Neural cell (in vitro differentiated cells): ENCODE results near the gene MDM1. TPM values are rescaled to one million over a fixed set of nuclear protein-coding genes. Genes with fewer than 3 reads are reported as not detected.

Experiments
- H2AFZ ChIP-seq: fragments of 200-600, 300-800 bp; sonication (generic), shearing (Covaris generic); 2 replicates; pipeline ENCODE4 v1.6.0; 2014; ENCODE audit warnings: low read depth, mild to moderate bottlenecking, antibody characterized with exemption, low read length, moderate library complexity
- H3F3A ChIP-seq: fragments of 200-600 bp; shearing (Covaris generic); 2 replicates; pipeline ENCODE4 v1.6.1; 2016; ENCODE audit warnings: mild to moderate bottlenecking, moderate library complexity, mixed read lengths, antibody characterized with exemption, low read length; ENCODE audit not compliant: insufficient read depth, poor library complexity, severe bottlenecking
- H3K27ac ChIP-seq: fragments of 200-600, 300-800 bp; sonication (generic), shearing (Covaris generic); 2 replicates; pipeline ENCODE4 v1.5.1; 2014; ENCODE audit warnings: mild to moderate bottlenecking, low read length, moderate library complexity
- H3K27me3 ChIP-seq: fragments of 300-800, 200-600 bp; sonication (generic), shearing (Covaris generic); 2 replicates; pipeline ENCODE4 v1.6.0; 2014; ENCODE audit warnings: mild to moderate bottlenecking, low read depth, low read length, moderate library complexity; ENCODE audit not compliant: insufficient read depth
- H3K36me3 ChIP-seq: fragments of 300-800, 200-600 bp; sonication (generic), shearing (Covaris generic); 2 replicates; pipeline ENCODE4 v1.5.1; 2014; ENCODE audit warnings: mild to moderate bottlenecking, antibody characterized with exemption, low read length, moderate library complexity; ENCODE audit not compliant: insufficient read depth
- H3K4me2 ChIP-seq: fragments of 300-800, 200-600 bp; sonication (generic), shearing (Covaris generic); 2 replicates; pipeline ENCODE4 v1.6.0; 2014; ENCODE audit warnings: mild to moderate bottlenecking, low read length
- H3K4me3 ChIP-seq: fragments of 300-800, 200-600 bp; sonication (generic), shearing (Covaris generic); 2 replicates; pipeline ENCODE4 v1.5.1; 2014; ENCODE audit warnings: mild to moderate bottlenecking, low read length, moderate library complexity
- H3K79me2 ChIP-seq: fragments of 200-600 bp; shearing (Covaris generic); replicated peaks from 2 replicates; pipeline ENCODE4 v1.6.0; 2014; ENCODE audit warnings: mild to moderate bottlenecking, low read length, moderate library complexity; ENCODE audit not compliant: insufficient read depth
- H3K9ac ChIP-seq: fragments of 300-800, 200-600 bp; sonication (generic), shearing (Covaris generic); 2 replicates; pipeline ENCODE4 v1.6.1; 2016; ENCODE audit warnings: mild to moderate bottlenecking, low read length, mixed read lengths
- H3K9me2 ChIP-seq: fragments of 200-600 bp; shearing (Covaris generic); 2 replicates; pipeline ENCODE4 v1.6.1; 2016; ENCODE audit warnings: mild to moderate bottlenecking, low read length, mixed read lengths; ENCODE audit not compliant: insufficient read depth
- H3K9me3 ChIP-seq: fragments of 200-600, 300-800 bp; sonication (generic), shearing (Covaris generic); 2 replicates; pipeline ENCODE4 v1.6.1; 2016; ENCODE audit warnings: mild to moderate bottlenecking, mixed run types, low read length, moderate library complexity, mixed read lengths
- H4K20me1 ChIP-seq: fragments of 200-600 bp; shearing (Covaris generic); 2 replicates; pipeline ENCODE4 v1.6.1; 2016; ENCODE audit warnings: mild to moderate bottlenecking, mixed run types; ENCODE audit not compliant: insufficient read depth
- CTCF ChIP-seq: fragments of 450-650 bp; IDR thresholded peaks from 2 replicates; pipeline ENCODE4 v1.5.1; 2014; ENCODE audit warnings: antibody characterized with exemption, mild to moderate bottlenecking, moderate library complexity; ENCODE audit not compliant: poor library complexity, severe bottlenecking
- EP300 ChIP-seq: fragments of 450-650 bp; conservative IDR thresholded peaks from 2 replicates; pipeline ENCODE4 v1.6.1; 2014; ENCODE audit warnings: antibody characterized with exemption, mild to moderate bottlenecking, moderate library complexity; ENCODE audit not compliant: poor library complexity, severe bottlenecking
- EZH2 ChIP-seq: fragments of 200-600, 300-800 bp; shearing (Covaris generic), sonication (generic); IDR thresholded peaks from 2 replicates; pipeline ENCODE4 v1.6.1; 2014; ENCODE audit warnings: antibody characterized with exemption, low read length, borderline replicate concordance, mild to moderate bottlenecking; ENCODE audit not compliant: insufficient read depth, poor library complexity, severe bottlenecking
- MXI1 ChIP-seq: fragments of 450-650 bp; conservative IDR thresholded peaks from 2 replicates; pipeline ENCODE4 v1.6.1; 2014; ENCODE audit warnings: antibody characterized with exemption, mild to moderate bottlenecking; ENCODE audit not compliant: poor library complexity, severe bottlenecking
- POLR2AphosphoS5 ChIP-seq: IDR thresholded peaks from 2 replicates; pipeline ENCODE4 v1.6.1; 2012
- RAD21 ChIP-seq: fragments of 450-650 bp; conservative IDR thresholded peaks from 2 replicates; pipeline ENCODE4 v1.6.1; 2014; ENCODE audit warnings: antibody characterized with exemption, mild to moderate bottlenecking, moderate library complexity
- REST ChIP-seq: IDR thresholded peaks from 2 replicates; pipeline ENCODE4 v1.6.1; 2012; ENCODE audit warnings: borderline replicate concordance
- SMC3 ChIP-seq: fragments of 450-650 bp; conservative IDR thresholded peaks from 2 replicates; pipeline ENCODE4 v1.6.1; 2014; ENCODE audit warnings: antibody characterized with exemption, mild to moderate bottlenecking, moderate library complexity; ENCODE audit not compliant: poor library complexity
- TAF1 ChIP-seq: IDR thresholded peaks from 2 replicates; pipeline ENCODE4 v1.6.1; 2012; ENCODE audit warnings: low read depth
- polyA plus RNA-seq: library from polyadenylated mRNA; depleted of rRNA; stranded (reverse); fragments of >200 nt; gene quantifications from 2 replicates; pipeline ENCODE4 v1.2.3, GENCODE V29; 2014

Gene MDM1
- polyA plus RNA-seq, 1 donor from 2014 or later, result 35.5 TPM

GRCh38 chr12:68368327-68368726, 36.2 kb upstream of the MDM1 start:
- H2AFZ ChIP-seq, result no peak overlapping the region

GRCh38 chr12:68367903-68368302, 35.7 kb upstream of the MDM1 start:
- Histone ChIP-seq H3K9me3 (no peaks in the 10 kb centered on the region), H3K27ac (no peak overlapping the region), H3K9me2 (no peaks in the 10 kb centered on the region), H3K27me3 (no peaks in the 10 kb centered on the region), H4K20me1 (no peaks in the 10 kb centered on the region), H3K36me3 (no peaks in the 10 kb centered on the region), H3K4me2 (no peak overlapping the region), H3F3A (no peaks in the 10 kb centered on the region), H3K79me2 (no peaks in the 10 kb centered on the region), H2AFZ (no peak overlapping the region), H3K4me3 (no peak overlapping the region), H3K9ac (no peak overlapping the region)
- no peak for TF ChIP-seq CTCF
- TF ChIP-seq RAD21, result no peak
- no peak for TF ChIP-seq EZH2
- no peak for TF ChIP-seq EP300
- no peak for TF ChIP-seq TAF1
- TF ChIP-seq MXI1, result no peak
- no peak for TF ChIP-seq SMC3
- TF ChIP-seq POLR2AphosphoS5, result no peak
- no peak for TF ChIP-seq REST

More at GRCh38 chr12:68368327-68368726, 36.2 kb upstream of the MDM1 start:
- no peaks in the 10 kb centered on the region for H3K36me3 ChIP-seq
- TF ChIP-seq TAF1 (no peak), SMC3 (no peak), MXI1 (no peak), POLR2AphosphoS5 (no peak)
- H3K9me3 ChIP-seq, result no peaks in the 10 kb centered on the region
- no peaks in the 10 kb centered on the region for H3K79me2 ChIP-seq
- no peaks in the 10 kb centered on the region for H3K9me2 ChIP-seq
- H3K4me3 ChIP-seq, result no peak overlapping the region
- H4K20me1 ChIP-seq, result no peaks in the 10 kb centered on the region
- no peak overlapping the region for H3K9ac ChIP-seq
- no peaks in the 10 kb centered on the region for H3K27me3 ChIP-seq
- no peak overlapping the region for H3K4me2 ChIP-seq
- H3K27ac ChIP-seq, result no peak overlapping the region
- H3F3A ChIP-seq, result no peaks in the 10 kb centered on the region

GRCh38 chr12:68367116-68367515, 35.0 kb upstream of the MDM1 start:
- H3K9ac ChIP-seq, result no peak overlapping the region
- no peaks in the 10 kb centered on the region for H3K79me2 ChIP-seq
- no peak overlapping the region for H3K4me2 ChIP-seq
- no peaks in the 10 kb centered on the region for H4K20me1 ChIP-seq
- H3K9me3 ChIP-seq, result no peaks in the 10 kb centered on the region
- H3K4me3 ChIP-seq, result no peak overlapping the region
- no peak for TF ChIP-seq SMC3
- no peak for TF ChIP-seq MXI1
- no peak for TF ChIP-seq POLR2AphosphoS5
- no peak for TF ChIP-seq EZH2
- TF ChIP-seq TAF1, result no peak
- TF ChIP-seq RAD21, result no peak
- no peak for TF ChIP-seq EP300
- TF ChIP-seq CTCF, result no peak
- TF ChIP-seq REST, result no peak
- H3K36me3 ChIP-seq, result no peaks in the 10 kb centered on the region
- H3F3A ChIP-seq, result no peaks in the 10 kb centered on the region
- H2AFZ ChIP-seq, result no peak overlapping the region
- H3K27ac ChIP-seq, result no peak overlapping the region
- H3K27me3 ChIP-seq, result no peaks in the 10 kb centered on the region
- no peaks in the 10 kb centered on the region for H3K9me2 ChIP-seq
